Hematopoietic multipotent progenitor cell treated with erythropoietin and hydrocortisone succinate and interleukin-3 and kit ligand, for 15 days (in vitro differentiated cells): ENCODE measurements around the gene MVD.

Experiments used
- DNase-seq: peaks from one replicate; pipeline ENCODE4 v3.0.0-alpha.2; 2015; ENCODE audit warnings: low spot score

Gene MVD

DNA sequence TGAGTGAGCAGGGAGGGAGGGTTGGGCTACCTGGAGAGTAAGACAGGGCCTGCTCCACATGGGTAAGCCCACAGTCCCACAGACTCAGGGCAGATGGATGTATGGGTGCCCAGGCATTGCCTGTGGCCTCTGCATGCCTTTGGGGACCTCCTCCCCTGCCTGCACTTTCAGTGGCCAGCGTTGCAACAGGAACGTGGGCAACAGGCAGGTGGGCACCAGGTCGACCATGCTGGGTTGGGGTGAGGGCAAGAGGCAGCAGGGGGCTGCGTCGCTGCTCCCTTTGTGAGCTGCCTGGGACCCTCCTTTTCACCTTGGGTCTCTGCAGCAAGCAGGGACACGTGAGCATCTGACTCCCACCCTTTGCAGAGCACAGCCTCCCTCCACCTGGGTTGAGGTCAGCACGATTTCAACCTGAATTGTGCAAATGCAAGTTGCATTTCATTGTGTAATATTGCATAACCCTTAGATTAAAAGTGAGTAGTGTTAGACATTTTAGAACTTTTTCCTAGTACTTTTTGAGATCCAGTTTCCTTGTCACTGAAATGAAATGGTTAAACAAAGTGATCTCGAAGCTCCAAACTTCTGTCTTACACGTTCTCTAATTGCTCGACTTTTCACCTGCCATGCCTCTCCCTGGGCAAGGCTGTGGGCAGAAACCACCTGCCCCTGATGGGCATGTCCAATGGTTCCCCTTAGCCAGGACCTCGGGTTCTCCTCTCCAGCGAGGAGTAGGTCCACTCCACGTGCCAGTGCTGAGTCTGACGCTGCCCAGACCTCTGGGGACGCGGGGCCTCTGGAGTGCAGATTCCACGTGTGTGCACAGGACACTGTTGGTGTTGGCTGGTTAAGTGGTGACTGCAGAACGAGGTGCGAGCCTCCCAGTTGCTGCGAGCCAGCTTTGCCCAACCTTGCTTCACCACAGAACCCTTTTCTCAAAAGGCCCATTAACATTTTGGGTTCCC lies 57.4 kb downstream of the MVD start:
- no peak for DNase-seq

GRCh38 chr16:88602091-88602490 lies 60.8 kb downstream of the MVD start:
- no peak for DNase-seq
